Stomach (tissue), 9 donors: ENCODE measurements around the gene CLUH. TPM values are rescaled to one million over a fixed set of nuclear protein-coding genes. Genes with fewer than 3 reads are reported as not detected.

ENCODE experiments used
- DNase-seq, 2 donors: peaks; one replicate each; pipeline versions ENCODE4 v3.0.0 to v3.0.0-alpha.2; 2013 to 2019
- H3K27ac ChIP-seq, 5 donors: fragments of 200-600 bp in 4 of 5; sonication (generic) in 4 of 5; one replicate each; pipeline ENCODE4 v1.5.1; 2013 to 2019; ENCODE audit warnings: mild to moderate bottlenecking in 1 of 5, moderate library complexity in 1 of 5
- H3K27me3 ChIP-seq, 3 donors: fragments of 200-600 bp; sonication (generic); one replicate each; pipeline ENCODE4 v1.5.1; 2017 to 2019; ENCODE audit warnings: mixed run types in 1 of 3
- H3K36me3 ChIP-seq, 4 donors: fragments of 200-600 bp; sonication (generic); 1 replicate in 3 of 4; 2 replicates in 1 of 4; pipeline ENCODE4 v1.5.1; 2016 to 2019
- H3K4me1 ChIP-seq, 4 donors: fragments of 200-600 bp; sonication (generic); one replicate each; pipeline ENCODE4 v1.5.1; 2016 to 2019
- H3K4me3 ChIP-seq, 4 donors: fragments of 200-600 bp; sonication (generic) in 3 of 4; one replicate each; pipeline ENCODE4 v1.5.1; 2016 to 2019; ENCODE audit warnings: mild to moderate bottlenecking in 1 of 4
- H3K9me3 ChIP-seq, 4 donors: fragments of 200-600 bp; sonication (generic); one replicate each; pipeline ENCODE4 v1.5.1; 2016 to 2019
- EP300 ChIP-seq: sonication (generic); formaldehyde crosslinking; IDR thresholded peaks from one replicate; pipeline ENCODE4 v1.6.1; 2017; ENCODE audit warnings: antibody characterized with exemption
- POLR2A ChIP-seq, 4 donors: fragments of 450-650 bp; IDR thresholded peaks; one replicate each; pipeline ENCODE4 v1.6.1; 2016; ENCODE audit warnings: antibody characterized with exemption in 4 of 4, control low read depth in 2 of 4, mild to moderate bottlenecking in 1 of 4, moderate library complexity in 1 of 4
- POLR2AphosphoS5 ChIP-seq, 3 donors: sonication (generic); formaldehyde crosslinking; IDR thresholded peaks; one replicate each; pipeline ENCODE4 v1.6.1; 2016; ENCODE audit warnings: antibody characterized with exemption in 3 of 3
- WGBS, 5 donors: extraction: QIAGEN DNeasy Blood & Tissue Kit in 3 of 5; methylation state at CpG; one replicate each; pipeline versions ENCODE4 v1.1.5 to v1.1.7; 2013 to 2018; 5-methylcytosine and 5-hydroxymethylcytosine counted together
- intact Hi-C: fragments of 100-400 bp; cut with DNase I; formaldehyde crosslinking; loops from one replicate; pipeline ENCODE4 v1.15.1; 2023; ENCODE audit warnings: low total_unique reads
- polyA plus RNA-seq, 3 donors: library from polyadenylated mRNA; stranded (reverse); fragments of 200-250 nt; gene quantifications; one replicate each; pipeline ENCODE4 v1.2.3, GENCODE V29; 2013
- total RNA-seq, 5 donors: library from RNA; depleted of rRNA; stranded (reverse); fragments of >200 nt; gene quantifications; one replicate each; pipeline versions ENCODE4 v1.1.0 to v1.2.3, GENCODE V29; 2014 to 2016
- TF ChIP-seq, protein P1 (sequence below), 7 experiments: fragments of 450-650 bp in 4 of 7; fragments of 200-600 bp in 3 of 7; sonication (generic) in 3 of 7; IDR thresholded peaks; one replicate each; pipeline ENCODE4 v1.5.1; 2016 to 2019; ENCODE audit warnings: antibody characterized with exemption in 7 of 7, control low read depth in 2 of 7, mild to moderate bottlenecking in 1 of 7
- donor health status: healthy with polysubstance abuse.
- donor health status: Bipolar disorder and iron deficiency.
- donor health status: healthy.

Gene CLUH
- total and polyA plus RNA-seq, 8 donors, result 17.6 to 417 (median 45.6) TPM

DNA sequence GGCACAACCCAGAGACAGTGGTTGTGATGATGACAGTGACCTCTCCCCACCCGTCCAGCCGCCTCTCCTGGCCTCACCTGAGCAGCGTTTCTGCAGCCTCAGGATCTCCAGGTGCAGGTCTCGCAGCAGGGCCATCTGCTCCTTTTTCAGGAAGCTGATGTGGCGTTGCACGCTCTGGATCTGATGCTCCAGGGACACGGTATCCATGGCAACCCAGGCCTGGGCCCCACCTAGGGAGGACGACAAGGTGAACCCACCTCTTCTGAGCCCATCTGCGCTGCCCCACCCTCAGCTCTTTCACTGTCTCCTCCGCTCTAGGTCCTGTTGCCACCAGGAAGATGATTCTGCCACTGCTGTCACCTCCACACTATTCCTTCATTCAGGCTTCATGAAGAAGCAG lies 23.4 kb upstream of the CLUH start:
- no peaks in the 10 kb centered on the region for H3K4me1 ChIP-seq
- H3K9me3 ChIP-seq, result no peaks in the 10 kb centered on the region
- intact Hi-C loops, result no loop called here
- DNase-seq, result peak in 1 of 2 donors; percentile 46
- peaks cover 0 to 30% (median 5%) of the 10 kb centered on the region in 3 donors for H3K27me3 ChIP-seq
- H3K27ac ChIP-seq, result no peak overlapping the region
- H3K36me3 ChIP-seq, result no peaks in the 10 kb centered on the region
- 74 to 86% (median 80%) methylated on average over 8 to 10 of the region's 10 CpGs for WGBS, 5 donors
- H3K4me3 ChIP-seq, result no peak overlapping the region
- TF ChIP-seq POLR2A (IDR thresholded peaks at IDR 0.05), result no peak
- no peak for TF ChIP-seq POLR2AphosphoS5 (IDR thresholded peaks at IDR 0.05)
- TF ChIP-seq, protein P1, sequence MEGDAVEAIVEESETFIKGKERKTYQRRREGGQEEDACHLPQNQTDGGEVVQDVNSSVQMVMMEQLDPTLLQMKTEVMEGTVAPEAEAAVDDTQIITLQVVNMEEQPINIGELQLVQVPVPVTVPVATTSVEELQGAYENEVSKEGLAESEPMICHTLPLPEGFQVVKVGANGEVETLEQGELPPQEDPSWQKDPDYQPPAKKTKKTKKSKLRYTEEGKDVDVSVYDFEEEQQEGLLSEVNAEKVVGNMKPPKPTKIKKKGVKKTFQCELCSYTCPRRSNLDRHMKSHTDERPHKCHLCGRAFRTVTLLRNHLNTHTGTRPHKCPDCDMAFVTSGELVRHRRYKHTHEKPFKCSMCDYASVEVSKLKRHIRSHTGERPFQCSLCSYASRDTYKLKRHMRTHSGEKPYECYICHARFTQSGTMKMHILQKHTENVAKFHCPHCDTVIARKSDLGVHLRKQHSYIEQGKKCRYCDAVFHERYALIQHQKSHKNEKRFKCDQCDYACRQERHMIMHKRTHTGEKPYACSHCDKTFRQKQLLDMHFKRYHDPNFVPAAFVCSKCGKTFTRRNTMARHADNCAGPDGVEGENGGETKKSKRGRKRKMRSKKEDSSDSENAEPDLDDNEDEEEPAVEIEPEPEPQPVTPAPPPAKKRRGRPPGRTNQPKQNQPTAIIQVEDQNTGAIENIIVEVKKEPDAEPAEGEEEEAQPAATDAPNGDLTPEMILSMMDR (IDR thresholded peaks at IDR 0.05), result no peak

DNA sequence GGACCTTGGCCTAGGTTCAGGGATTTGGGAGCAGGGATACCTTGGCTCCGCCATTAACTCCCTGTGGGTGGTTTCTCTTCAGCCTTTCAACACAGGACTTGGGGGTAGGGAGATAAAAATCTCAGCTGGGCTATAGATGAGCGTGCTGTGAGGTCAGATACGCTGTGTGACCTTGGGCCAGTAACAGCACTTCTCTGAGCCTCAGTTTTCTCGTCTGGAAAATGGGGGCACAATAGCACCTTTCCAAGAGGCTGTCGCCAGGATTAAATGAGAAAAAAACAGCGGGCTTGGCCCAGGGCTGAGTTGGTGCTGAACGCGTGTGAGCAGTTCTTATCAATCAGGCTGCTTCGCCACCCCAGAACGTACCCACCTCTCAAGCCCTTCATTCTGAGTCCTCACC lies 20.2 kb upstream of the CLUH start:
- H3K27me3 ChIP-seq, result peaks cover 0 to 47% (median 10%) of the 10 kb centered on the region in 3 donors
- TF ChIP-seq, protein P1 (IDR thresholded peaks at IDR 0.05), result no peak
- TF ChIP-seq POLR2AphosphoS5 (IDR thresholded peaks at IDR 0.05) (no peak), POLR2A (IDR thresholded peaks at IDR 0.05) (no peak), EP300 (no peak)
- no peaks in the 10 kb centered on the region for H3K4me1 ChIP-seq
- H3K4me3 ChIP-seq, result no peak overlapping the region
- intact Hi-C loops, result no loop called here
- no peak overlapping the region for H3K27ac ChIP-seq
- H3K36me3 ChIP-seq, result no peaks in the 10 kb centered on the region
- WGBS, 5 donors, result 80 to 85% (median 85%) methylated on average over 10 of the region's 10 CpGs
- no peak for DNase-seq
- no peaks in the 10 kb centered on the region for H3K9me3 ChIP-seq

DNA sequence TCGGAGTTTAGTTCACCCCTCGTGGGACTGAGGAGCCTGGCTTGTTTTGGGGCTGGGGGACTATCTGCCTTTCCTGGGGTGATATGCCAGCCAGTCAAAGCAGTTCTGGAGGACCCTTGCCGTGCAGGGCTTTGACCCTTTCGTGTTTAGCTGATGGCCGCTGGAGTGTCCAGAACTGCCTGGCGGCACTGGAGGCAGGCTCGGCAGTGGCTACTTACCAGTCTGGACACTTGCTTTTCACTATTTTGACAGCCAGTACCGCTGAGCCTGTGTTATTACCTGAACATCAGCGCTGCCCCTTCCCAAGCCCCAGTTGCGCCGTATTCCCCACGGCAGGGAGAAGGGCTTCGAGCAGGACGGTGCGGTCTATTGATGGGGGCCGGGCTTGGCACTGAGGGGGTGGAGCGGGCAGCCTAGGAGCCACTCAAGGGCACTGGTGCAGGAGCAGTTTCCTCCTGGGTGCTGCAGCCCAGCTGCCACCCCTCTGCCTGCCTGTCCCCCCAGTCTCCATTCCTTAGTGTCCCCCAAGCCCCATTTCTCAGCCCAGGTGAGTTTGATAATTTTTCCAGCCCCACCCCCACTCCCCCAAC lies 19.3 kb upstream of the CLUH start:
- WGBS, 5 donors, result 75 to 85% (median 81%) methylated on average over 14 to 17 of the region's 17 CpGs
- TF ChIP-seq, protein P1 (IDR thresholded peaks at IDR 0.05), result no peak
- no peak for TF ChIP-seq EP300
- no peak for TF ChIP-seq POLR2AphosphoS5 (IDR thresholded peaks at IDR 0.05)
- no peak for TF ChIP-seq POLR2A (IDR thresholded peaks at IDR 0.05)

DNA sequence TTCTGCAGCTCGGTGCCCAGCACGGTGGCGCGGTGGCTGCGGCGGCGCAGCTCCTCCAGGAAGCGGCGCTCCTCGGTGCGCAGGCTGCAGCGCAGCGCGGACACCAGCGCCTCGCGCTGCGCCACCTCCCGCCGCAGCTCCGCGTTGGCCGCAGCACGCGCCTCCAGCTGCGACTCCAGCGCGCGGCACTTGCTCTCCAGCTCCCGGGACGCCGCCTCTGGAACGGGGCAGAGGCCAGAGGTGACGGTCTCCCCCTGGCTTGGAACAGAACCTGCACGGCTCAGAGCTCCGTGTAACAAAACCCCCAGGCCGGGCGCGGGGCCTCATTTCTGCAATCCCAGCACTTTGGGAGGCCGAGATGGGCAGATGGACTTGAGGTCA lies 13.2 kb upstream of the CLUH start:
- no peaks in the 10 kb centered on the region for H3K36me3 ChIP-seq
- H3K27me3 ChIP-seq, result peaks cover 0 to 73% (median 38%) of the 10 kb centered on the region in 3 donors
- DNase-seq, result peak; percentile 46 to 88
- TF ChIP-seq POLR2AphosphoS5 (IDR thresholded peaks at IDR 0.05) (no peak), POLR2A (IDR thresholded peaks at IDR 0.05) (no peak), EP300 (no peak)
- TF ChIP-seq, protein P1 (IDR thresholded peaks at IDR 0.05), result peak in 1 of 7 experiments; percentile 17
- no peaks in the 10 kb centered on the region for H3K9me3 ChIP-seq
- intact Hi-C loops, result no loop called here
- 3 to 12% (median 4%) methylated on average over 4 to 40 of the region's 40 CpGs for WGBS, 5 donors
- H3K27ac ChIP-seq, result no peak overlapping the region
- peaks cover 12 to 21% (median 13%) of the 10 kb centered on the region in 4 donors for H3K4me1 ChIP-seq
- peak overlapping the region; percentile 29 to 50 (median 38) for H3K4me3 ChIP-seq

More for the DNA sequence above, 19.3 kb upstream of the CLUH start:
- no peaks in the 10 kb centered on the region for H3K9me3 ChIP-seq
- no peak for DNase-seq
- H3K27me3 ChIP-seq, result peaks cover 0 to 56% (median 10%) of the 10 kb centered on the region in 3 donors
- no peak overlapping the region for H3K27ac ChIP-seq
- intact Hi-C loops, result no loop called here
- no peak overlapping the region for H3K4me3 ChIP-seq
- no peaks in the 10 kb centered on the region for H3K4me1 ChIP-seq
- no peaks in the 10 kb centered on the region for H3K36me3 ChIP-seq
